Ectodermal cell (in vitro differentiated cells): ENCODE results near the gene NOC4L.

Source experiments
- H3K27ac ChIP-seq: 2 replicates; pipeline ENCODE4 v1.7.0; 2013; ENCODE audit warnings: mild to moderate bottlenecking, low read depth, low read length; ENCODE audit not compliant: insufficient read depth, poor library complexity, severe bottlenecking
- H3K27me3 ChIP-seq: 2 replicates; pipeline ENCODE4 v1.7.0; 2013; ENCODE audit warnings: mild to moderate bottlenecking, low read length; ENCODE audit not compliant: insufficient read depth, control insufficient read depth, poor library complexity, severe bottlenecking
- H3K36me3 ChIP-seq: one replicate; pipeline ENCODE4 v1.7.0; 2013; ENCODE audit warnings: low read length; ENCODE audit not compliant: control insufficient read depth, insufficient read depth
- H3K4me1 ChIP-seq: one replicate; pipeline ENCODE4 v1.7.0; 2013; ENCODE audit warnings: low read length; ENCODE audit not compliant: control insufficient read depth, insufficient read depth
- H3K4me3 ChIP-seq: 2 replicates; pipeline ENCODE4 v1.7.0; 2013; ENCODE audit warnings: low read depth, low read length, control low read depth; ENCODE audit not compliant: insufficient read depth
- H3K9me3 ChIP-seq: 2 replicates; pipeline ENCODE4 v1.7.0; 2013; ENCODE audit warnings: mild to moderate bottlenecking, low read length, moderate library complexity; ENCODE audit not compliant: control insufficient read depth
- WGBS, 2 experiments: methylation state at CpG; one replicate each; pipeline ENCODE4 v1.1.7; 2013; ENCODE audit warnings: missing lambda C conversion rate in 2 of 2; 5-methylcytosine and 5-hydroxymethylcytosine counted together

NOC4L gene

GRCh38 chr12:132108211-132108832 lies 35.9 kb upstream of the NOC4L start:
- Histone ChIP-seq H3K9me3 (no peaks in the 10 kb centered on the region), H3K4me1 (peaks cover 12% of the 10 kb centered on the region), H3K36me3 (peaks cover 5% of the 10 kb centered on the region), H3K27me3 (no peaks in the 10 kb centered on the region), H3K4me3 (no peak overlapping the region), H3K27ac (no peak overlapping the region)
- WGBS, 2 experiments: 66 to 68% methylated on average over 16 of the region's 16 CpGs

DNA sequence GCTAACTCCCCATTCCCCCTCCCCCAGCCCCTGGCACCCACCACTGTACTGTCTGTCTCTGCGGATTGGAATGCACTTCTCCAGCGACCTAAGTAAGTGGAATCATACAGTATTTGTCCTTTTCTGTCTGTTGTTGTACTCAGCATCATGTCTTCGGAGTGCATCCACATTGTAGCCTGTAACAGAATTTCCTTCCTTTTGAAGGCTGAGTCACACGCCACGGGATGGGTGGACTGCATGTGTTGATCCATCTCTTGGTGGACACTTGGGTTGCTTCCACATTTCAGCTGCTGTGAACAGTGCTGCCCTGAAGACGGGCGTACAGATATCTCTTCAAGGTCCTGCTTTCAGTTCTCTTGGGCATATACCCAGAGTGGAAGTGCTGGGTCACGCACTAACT lies 34.5 kb upstream of the NOC4L start:
- peaks cover 10% of the 10 kb centered on the region for H3K4me1 ChIP-seq
- no peak overlapping the region for H3K4me3 ChIP-seq
- H3K27me3 ChIP-seq: no peaks in the 10 kb centered on the region
- peaks cover 8% of the 10 kb centered on the region for H3K36me3 ChIP-seq
- H3K9me3 ChIP-seq: no peaks in the 10 kb centered on the region
- WGBS, 2 experiments: 94 to 96% methylated on average over 8 of the region's 8 CpGs
- H3K27ac ChIP-seq: no peak overlapping the region

- H3K9me3 ChIP-seq: no peaks in the 10 kb centered on the region
- H3K27ac ChIP-seq: no peak overlapping the region
- H3K36me3 ChIP-seq: peaks cover 12% of the 10 kb centered on the region
- H3K4me1 ChIP-seq: peaks cover 10% of the 10 kb centered on the region
- H3K4me3 ChIP-seq: no peak overlapping the region
- H3K27me3 ChIP-seq: no peaks in the 10 kb centered on the region
- 73 to 82% methylated on average over 3 of the region's 3 CpGs for WGBS, 2 experiments
These were observed 33.6 kb upstream of the NOC4L start for GRCh38 chr12:132110677-132111076.

DNA sequence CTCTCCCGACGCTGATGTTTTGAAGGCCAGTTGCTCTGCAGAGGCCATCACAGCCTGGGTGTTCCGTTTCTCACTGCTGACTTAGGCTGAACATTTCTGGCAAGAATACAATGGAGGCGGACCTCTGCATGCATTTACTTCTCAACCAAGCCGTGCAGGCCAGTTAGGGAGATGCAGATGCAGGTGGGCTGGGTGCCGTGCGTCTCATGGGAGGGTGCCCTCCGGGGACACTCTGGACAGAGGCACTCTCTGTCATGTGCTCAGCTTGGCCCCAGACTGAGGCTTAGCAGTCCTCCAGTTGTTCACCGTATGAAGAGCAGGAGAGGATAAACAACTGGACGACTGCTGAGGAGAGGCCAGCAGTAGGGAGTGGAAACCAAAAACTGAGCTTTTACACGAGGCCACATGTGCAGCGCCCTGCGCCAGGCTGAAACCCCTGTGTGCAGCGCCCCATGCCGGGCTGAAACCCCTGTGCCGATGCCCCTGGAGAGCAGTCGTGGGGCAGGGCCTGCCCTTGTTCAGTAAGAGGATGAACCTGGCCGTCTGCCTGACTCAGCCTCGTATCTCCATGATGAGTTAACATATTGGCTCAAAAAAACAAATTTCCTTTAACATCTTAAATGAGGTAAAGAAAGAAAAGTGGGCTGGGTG lies 32.5 kb upstream of the NOC4L start:
- Histone ChIP-seq H3K4me1 (peaks cover 10% of the 10 kb centered on the region), H3K9me3 (no peaks in the 10 kb centered on the region), H3K27ac (no peak overlapping the region), H3K4me3 (no peak overlapping the region), H3K36me3 (peaks cover 12% of the 10 kb centered on the region), H3K27me3 (no peaks in the 10 kb centered on the region)
- WGBS, 2 experiments: 95% methylated on average over 18 to 19 of the region's 19 CpGs

DNA sequence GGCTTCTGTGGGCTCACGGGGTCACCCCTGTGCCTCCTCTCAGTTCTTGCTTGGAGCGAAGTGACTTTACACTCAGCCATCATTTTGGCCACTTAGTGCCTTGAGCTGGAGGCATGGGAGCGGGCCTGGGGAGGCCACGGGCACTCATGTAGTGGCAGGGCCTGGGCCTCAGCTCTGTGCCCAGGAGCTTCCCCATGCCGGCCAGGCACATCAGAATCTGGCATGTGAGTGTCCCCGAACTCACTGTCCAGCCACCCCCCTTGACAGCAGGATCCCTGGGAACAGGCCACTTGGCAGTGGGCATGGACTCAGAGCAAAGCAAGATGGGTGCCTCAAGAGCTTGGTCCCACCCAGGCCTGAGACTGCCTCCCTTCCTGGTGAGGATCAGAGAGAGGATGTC lies 29.6 kb upstream of the NOC4L start:
- H3K9me3 ChIP-seq: no peaks in the 10 kb centered on the region
- H3K36me3 ChIP-seq: peaks cover 12% of the 10 kb centered on the region
- WGBS, 2 experiments: 94% methylated on average over 6 of the region's 6 CpGs
- H3K4me3 ChIP-seq: no peak overlapping the region
- no peaks in the 10 kb centered on the region for H3K27me3 ChIP-seq
- no peaks in the 10 kb centered on the region for H3K4me1 ChIP-seq
- H3K27ac ChIP-seq: no peak overlapping the region

DNA sequence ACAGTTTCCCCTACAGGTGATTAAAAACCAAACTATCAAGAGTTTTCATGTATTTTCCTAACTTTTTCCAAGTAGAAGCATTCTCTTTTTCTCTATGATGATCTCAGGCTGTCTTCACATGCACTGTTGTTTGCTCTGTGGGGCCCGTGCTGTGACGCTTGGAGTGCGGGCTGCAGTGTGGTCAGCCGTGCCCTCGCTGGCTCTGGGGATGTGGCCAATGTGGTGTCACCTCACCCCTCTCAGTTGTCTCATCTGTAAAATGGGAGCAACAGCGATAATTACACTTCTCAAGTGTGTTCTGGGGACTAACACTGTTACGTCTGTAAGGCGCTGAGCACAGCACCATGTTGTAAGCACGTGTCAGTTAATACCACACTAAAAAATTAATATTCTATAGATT lies 28.8 kb upstream of the NOC4L start:
- WGBS, 2 experiments: 89 to 91% methylated on average over 8 to 9 of the region's 9 CpGs
- Histone ChIP-seq H3K4me3 (no peak overlapping the region), H3K4me1 (no peaks in the 10 kb centered on the region), H3K27me3 (no peaks in the 10 kb centered on the region), H3K27ac (no peak overlapping the region), H3K9me3 (no peaks in the 10 kb centered on the region), H3K36me3 (peaks cover 8% of the 10 kb centered on the region)

DNA sequence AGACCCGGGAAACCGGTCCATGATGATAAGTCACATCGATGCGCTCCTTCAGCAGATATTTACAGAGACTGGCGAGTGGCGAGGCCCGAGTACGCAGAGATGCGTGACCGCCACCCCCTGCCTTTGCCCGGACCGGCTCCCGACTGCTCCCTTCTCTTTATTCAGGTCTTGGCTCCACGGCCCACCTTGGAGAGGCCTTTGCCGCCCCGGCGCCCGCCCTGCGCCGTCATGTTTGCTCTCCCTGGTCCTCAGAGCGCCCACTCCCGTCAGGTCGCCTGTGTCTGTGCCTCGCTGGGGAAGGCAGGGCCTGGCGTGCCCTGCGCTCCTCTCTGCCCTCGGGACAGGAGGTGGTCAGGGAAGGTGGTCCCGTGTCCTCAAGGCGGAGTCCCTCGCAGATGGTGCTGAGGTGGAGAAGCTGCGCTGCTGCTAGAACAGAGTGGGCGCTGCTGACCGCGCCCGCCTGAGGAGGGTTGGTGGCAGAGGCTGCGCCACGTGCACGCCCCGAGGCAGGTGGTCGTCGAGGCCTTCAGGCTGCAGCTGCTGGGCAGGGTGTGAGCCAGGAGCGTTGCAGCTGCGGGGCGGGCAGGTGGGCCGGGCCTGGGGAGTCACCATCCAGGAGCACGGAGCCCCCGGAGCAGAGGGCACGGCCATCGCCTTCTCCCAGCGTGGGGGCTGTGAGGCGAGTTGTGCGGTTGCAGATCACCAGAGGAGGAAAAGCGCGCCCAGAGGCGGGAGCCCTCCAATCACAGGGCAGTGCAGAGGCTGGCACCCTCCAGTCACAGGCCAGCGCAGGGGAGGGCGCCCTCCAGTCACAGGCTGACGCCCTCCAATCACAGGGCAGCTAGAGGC lies 27.3 kb upstream of the NOC4L start:
- Histone ChIP-seq H3K27ac (no peak overlapping the region), H3K27me3 (no peaks in the 10 kb centered on the region), H3K9me3 (no peaks in the 10 kb centered on the region), H3K4me3 (no peak overlapping the region), H3K36me3 (peaks cover 8% of the 10 kb centered on the region), H3K4me1 (no peaks in the 10 kb centered on the region)
- WGBS, 2 experiments: 95 to 96% methylated on average over 58 of the region's 58 CpGs

GRCh38 chr12:132117558-132117875 lies 26.7 kb upstream of the NOC4L start:
- Histone ChIP-seq H3K4me1 (no peaks in the 10 kb centered on the region), H3K9me3 (no peaks in the 10 kb centered on the region), H3K4me3 (no peak overlapping the region), H3K27me3 (no peaks in the 10 kb centered on the region), H3K27ac (no peak overlapping the region), H3K36me3 (peaks cover 8% of the 10 kb centered on the region)
- 87 to 89% methylated on average over 10 of the region's 10 CpGs for WGBS, 2 experiments

GRCh38 chr12:132118876-132119275 lies 25.4 kb upstream of the NOC4L start:
- Histone ChIP-seq H3K36me3 (peaks cover 11% of the 10 kb centered on the region), H3K27me3 (no peaks in the 10 kb centered on the region), H3K9me3 (no peaks in the 10 kb centered on the region), H3K4me3 (no peak overlapping the region), H3K27ac (no peak overlapping the region), H3K4me1 (no peaks in the 10 kb centered on the region)
- 91 to 95% methylated on average over 22 of the region's 22 CpGs for WGBS, 2 experiments

DNA sequence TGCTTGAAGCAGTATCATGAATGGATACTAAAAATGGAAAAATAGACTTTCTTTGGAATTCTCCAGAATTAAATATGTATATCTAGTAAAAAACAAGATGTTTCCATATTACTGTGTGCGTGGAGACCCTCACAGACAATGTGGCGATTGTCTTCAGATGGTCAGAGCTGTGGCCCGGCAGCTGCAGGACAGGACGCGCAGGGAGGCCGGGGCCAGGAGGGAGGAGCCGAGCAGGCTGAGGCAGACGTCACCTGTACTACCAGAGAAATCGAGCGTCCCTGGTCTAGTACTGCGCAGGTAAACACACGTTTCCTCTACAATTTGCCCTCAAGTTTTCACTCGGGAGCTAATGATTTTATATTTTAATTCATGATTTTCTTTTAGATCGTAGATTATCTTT lies 23.0 kb upstream of the NOC4L start:
- no peaks in the 10 kb centered on the region for H3K4me1 ChIP-seq
- no peaks in the 10 kb centered on the region for H3K27me3 ChIP-seq
- peaks cover 14% of the 10 kb centered on the region for H3K36me3 ChIP-seq
- no peak overlapping the region for H3K4me3 ChIP-seq
- H3K9me3 ChIP-seq: no peaks in the 10 kb centered on the region
- no peak overlapping the region for H3K27ac ChIP-seq
- WGBS, 2 experiments: 96% methylated on average over 12 to 14 of the region's 14 CpGs
